ENCODE measurements around the gene SRRD. TPM values are rescaled to one million over a fixed set of nuclear protein-coding genes. Genes with fewer than 3 reads are reported as not detected.

The SRRD gene
- total and polyA plus RNA-seq, 2 of the 8 experiments (the other 6 are each of a cell fraction or from before 2014, with no cell fraction given), result 17.1 to 25.3 TPM

GRCh38 chr22:26494506-26494905 is 10.8 kb downstream of the SRRD start:
- no peak overlapping the region for H3K4ac ChIP-seq (replicated peaks; ENCODE audit: insufficient read length, low read depth, low read length)
- no peak overlapping the region for H3K27ac ChIP-seq (ENCODE audit: low read depth, low read length)
- H3K4me2 ChIP-seq (ENCODE audit: insufficient read depth in 1 of 2, low read depth in 2 of 2, low read length in 2 of 2), result no peak overlapping the region
- H2BK5ac ChIP-seq (ENCODE audit: low read depth, low read length), result no peak overlapping the region
- H3K79me2 ChIP-seq (ENCODE audit: control insufficient read depth in 1 of 2, insufficient read depth in 2 of 2, low read length in 2 of 2), result no peaks in the 10 kb centered on the region
- no peak overlapping the region for H4K91ac ChIP-seq (replicated peaks; ENCODE audit: insufficient read length, low read length)
- H2BK20ac ChIP-seq (ENCODE audit: low read length), result no peak overlapping the region
- POLR2A ChIA-PET (ENCODE audit: partially characterized antibody), result interaction anchor here (0.9 to 3.4 kb wide), 5 partner anchors 9 to 16 kb away, joined by 3 to 27 read pairs (median 4); partner anchors contain the start of genes HPS4 and SRRD
- H3K9me3 ChIP-seq (ENCODE audit: insufficient read depth in 2 of 2, low read depth in 1 of 2, low read length in 1 of 2), result no peaks in the 10 kb centered on the region
- H3K79me1 ChIP-seq (ENCODE audit: low read depth, low read length), result no peaks in the 10 kb centered on the region
- no peak overlapping the region for H3K14ac ChIP-seq (ENCODE audit: insufficient read length)
- H2BK15ac ChIP-seq (ENCODE audit: low read length), result no peak overlapping the region
- TF ChIP-seq RNF2 (IDR thresholded peaks at IDR 0.05; ENCODE audit: borderline replicate concordance, low read depth, low read length, missing control alignments, poor library complexity, severe bottlenecking), result no peak
- no peak for TF ChIP-seq CHD1 (IDR thresholded peaks at IDR 0.05; ENCODE audit: low read depth, low read length)
- no peak for TF ChIP-seq SIX5 (IDR thresholded peaks at IDR 0.05; ENCODE audit: low read depth, low read length)
- no peak for TF ChIP-seq GABPA (IDR thresholded peaks at IDR 0.05; ENCODE audit: borderline replicate concordance, insufficient read depth, low read length)
- TF ChIP-seq MAX (IDR thresholded peaks at IDR 0.05), result no peak
- TF ChIP-seq ATF3 (IDR thresholded peaks at IDR 0.05; ENCODE audit: insufficient read depth, low read depth, low read length), result no peak
- no peak for TF ChIP-seq POLR2A (IDR thresholded peaks at IDR 0.05; ENCODE audit: control extremely low read depth in 1 of 2, low read depth in 2 of 2, low read length in 2 of 2)
- no peak for TF ChIP-seq USF2 (IDR thresholded peaks at IDR 0.05; ENCODE audit: low read length)
- no peak for TF ChIP-seq ZNF274 (IDR thresholded peaks at IDR 0.05; ENCODE audit: borderline replicate concordance, extremely low read depth, low read length)
- TF ChIP-seq CEBPB (IDR thresholded peaks at IDR 0.05; ENCODE audit: low read depth, low read length), result no peak
- H2BK120ac ChIP-seq (replicated peaks; ENCODE audit: low read depth, low read length), result no peak overlapping the region
- peaks cover 38 to 80% (median 75%) of the 10 kb centered on the region in 4 experiments for H3K36me3 ChIP-seq (ENCODE audit: control insufficient read depth in 2 of 4, insufficient read depth in 4 of 4, low read length in 3 of 4)
- H3K27me3 ChIP-seq (replicated peaks in 1 of 4; ENCODE audit: control insufficient read depth in 3 of 4, extremely low read depth in 1 of 4, insufficient read depth in 3 of 4, low read length in 3 of 4), result no peaks in the 10 kb centered on the region
- H3K18ac ChIP-seq (ENCODE audit: extremely low read depth, low read length), result no peak overlapping the region
- H3K9ac ChIP-seq (replicated peaks in 1 of 4; ENCODE audit: extremely low read depth in 1 of 4, low read depth in 3 of 4, low read length in 3 of 4), result no peak overlapping the region
- no peak overlapping the region for H3K4me3 ChIP-seq (ENCODE audit: extremely low read depth in 1 of 4, insufficient read depth in 2 of 4, low read depth in 3 of 4, low read length in 4 of 4)
- H4K20me1 ChIP-seq (replicated peaks in 1 of 2; ENCODE audit: control insufficient read depth in 1 of 2, insufficient read depth in 2 of 2, low read length in 2 of 2), result peaks cover under 1 to 13% of the 10 kb centered on the region in 2 experiments
- H3K23ac ChIP-seq (ENCODE audit: insufficient read length), result no peak overlapping the region
- no peak overlapping the region for H4K5ac ChIP-seq (ENCODE audit: insufficient read length, low read depth, low read length)
- no peak overlapping the region for H2BK12ac ChIP-seq (ENCODE audit: low read depth, low read length)
- CTCF ChIA-PET (ENCODE audit: partially characterized antibody), result interaction anchor here (0.8 kb wide), 1 partner anchor 14 kb away, joined by 3 read pairs; no protein-coding TSS in a partner anchor
- H3K56ac ChIP-seq (replicated peaks; ENCODE audit: insufficient read length, low read depth, low read length), result no peak overlapping the region
- H4K8ac ChIP-seq (ENCODE audit: extremely low read depth, insufficient read depth, low read length), result no peak overlapping the region
- H3K4me1 ChIP-seq (replicated peaks in 1 of 4; ENCODE audit: control insufficient read depth in 3 of 4, insufficient read depth in 4 of 4, low read length in 3 of 4), result no peaks in the 10 kb centered on the region
- DNase-seq (ENCODE audit: low read depth in 1 of 2, low spot score in 2 of 2) (no peak), FAIRE-seq (no peak)
- H3K23me2 ChIP-seq (ENCODE audit: low read depth, low read length), result no peaks in the 10 kb centered on the region
- no peak overlapping the region for H2AK5ac ChIP-seq (ENCODE audit: low read depth, low read length)
- no peak overlapping the region for H2AFZ ChIP-seq (ENCODE audit: low read length)
